Pons (tissue), 1 donor: ENCODE results near the gene MRPL52.
A peak's percentile ranks its signal among the peaks of the same experiment; 100 is the strongest.
"Not testable (repeated sequence)": the region's sequence is repeated elsewhere in the genome, so short reads cannot be mapped to it uniquely, and the experiment has no call there.

Source experiments
- DNase-seq: peaks from one replicate; pipeline ENCODE4 v3.0.0-alpha.2; 2016; ENCODE audit warnings: low spot score

The MRPL52 gene

DNA sequence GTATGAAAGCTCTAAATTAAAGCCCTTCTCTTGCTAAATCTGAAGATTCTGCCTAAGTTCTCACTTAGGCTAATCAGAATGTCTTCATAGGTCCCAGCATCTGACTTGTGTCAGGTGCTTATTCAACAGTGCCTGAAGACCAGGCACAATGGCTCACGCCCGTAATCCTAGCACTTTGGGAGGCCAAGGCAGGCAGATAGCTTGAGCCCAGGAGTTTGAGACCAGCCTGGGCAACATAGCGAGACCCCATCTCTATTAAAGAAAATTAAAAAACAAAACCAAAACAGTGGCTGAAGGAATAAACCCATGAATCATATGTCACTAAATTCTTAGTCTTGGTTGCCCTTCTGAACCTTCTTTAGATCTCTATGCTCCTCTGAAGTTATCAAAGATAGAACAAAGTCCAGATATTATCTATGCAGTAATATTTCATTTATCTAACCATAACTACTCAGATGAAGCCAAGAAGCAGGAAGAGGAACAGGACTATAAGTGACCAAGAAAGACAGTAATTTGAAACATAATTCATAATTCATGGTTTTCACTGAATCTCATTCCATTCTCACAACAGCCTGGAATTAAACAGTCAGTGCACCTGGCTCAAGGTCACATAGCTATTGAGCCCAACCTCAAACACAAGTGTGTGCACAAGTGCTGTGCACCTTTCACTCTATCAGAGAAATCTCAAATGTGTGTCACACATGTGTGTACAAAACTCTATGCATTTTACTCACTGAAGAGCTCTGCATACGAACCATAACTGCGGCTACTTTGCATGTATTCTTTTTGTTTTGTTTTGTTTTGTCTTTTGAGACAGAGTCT, 21.1 kb upstream of the MRPL52 start:
- DNase-seq = no peak

DNA sequence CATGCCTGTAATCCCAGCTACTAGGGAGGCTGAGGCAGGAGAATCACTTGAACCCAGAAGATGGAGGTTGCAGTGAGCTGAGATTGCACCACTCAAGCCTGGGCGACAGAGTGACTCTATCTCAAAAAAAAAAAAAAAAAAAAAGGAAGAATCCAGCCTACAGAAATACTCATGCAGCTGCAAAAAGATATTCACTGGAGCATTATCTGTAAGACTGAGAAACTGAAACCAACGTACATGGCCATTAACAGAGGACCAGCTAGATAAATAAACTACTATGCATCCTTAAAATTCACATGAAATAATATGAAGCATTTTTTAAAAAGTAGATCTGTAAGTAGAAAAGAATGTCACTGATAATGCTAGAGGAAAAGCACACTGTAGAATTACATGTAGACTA, 18.0 kb upstream of the MRPL52 start:
- DNase-seq = no peak

DNA sequence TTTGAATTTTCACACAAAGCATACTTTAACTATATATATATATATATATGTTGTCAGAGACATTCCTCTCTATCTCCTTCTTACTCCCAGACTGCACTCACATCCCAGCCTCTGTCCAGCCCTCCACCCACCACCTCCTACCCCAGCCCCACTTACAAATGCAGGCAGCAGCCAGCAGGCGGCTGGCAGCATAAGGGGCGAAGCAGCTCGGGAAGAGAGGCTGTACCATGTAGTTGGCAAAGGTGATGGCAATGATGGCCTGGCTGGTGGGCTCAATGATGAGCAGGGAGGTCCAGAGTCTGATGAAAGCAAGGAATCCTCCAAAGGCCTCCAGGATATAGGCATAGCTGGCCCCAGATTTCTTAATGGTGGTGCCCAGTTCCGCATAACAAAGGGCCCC, 16.9 kb upstream of the MRPL52 start:
- no peak for DNase-seq

GRCh38 chr14:22813145-22813544, 16.5 kb upstream of the MRPL52 start:
- no peak for DNase-seq

DNA sequence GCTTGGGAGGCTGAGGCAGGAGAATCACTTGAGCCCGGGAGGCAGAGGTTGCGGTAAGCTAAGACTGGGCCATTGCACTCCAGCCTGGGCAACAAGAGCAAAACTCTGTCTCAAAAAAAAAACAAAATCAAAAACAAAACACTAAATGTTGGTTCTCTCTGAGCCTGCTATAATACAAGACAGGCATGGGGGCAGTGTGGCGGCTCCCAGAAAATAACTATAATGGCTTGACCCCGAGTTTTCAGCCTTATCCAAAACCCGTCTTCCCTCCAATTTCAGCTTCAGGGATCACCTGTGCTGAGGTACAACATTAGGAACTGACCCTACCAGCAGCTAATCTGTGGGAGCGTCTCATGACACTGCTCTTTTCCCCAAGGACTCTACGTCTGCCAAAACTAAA, 15.3 kb upstream of the MRPL52 start:
- DNase-seq = no peak

- DNase-seq = no peak
Observed at GRCh38 chr14:22814941-22815713, 14.6 kb upstream of the MRPL52 start, which contains the start of gene SLC7A7. SLC7A7 (minus strand) TSS chr14:22815435; CDS start chr14:22813398, 2,037 bp downstream.

DNA sequence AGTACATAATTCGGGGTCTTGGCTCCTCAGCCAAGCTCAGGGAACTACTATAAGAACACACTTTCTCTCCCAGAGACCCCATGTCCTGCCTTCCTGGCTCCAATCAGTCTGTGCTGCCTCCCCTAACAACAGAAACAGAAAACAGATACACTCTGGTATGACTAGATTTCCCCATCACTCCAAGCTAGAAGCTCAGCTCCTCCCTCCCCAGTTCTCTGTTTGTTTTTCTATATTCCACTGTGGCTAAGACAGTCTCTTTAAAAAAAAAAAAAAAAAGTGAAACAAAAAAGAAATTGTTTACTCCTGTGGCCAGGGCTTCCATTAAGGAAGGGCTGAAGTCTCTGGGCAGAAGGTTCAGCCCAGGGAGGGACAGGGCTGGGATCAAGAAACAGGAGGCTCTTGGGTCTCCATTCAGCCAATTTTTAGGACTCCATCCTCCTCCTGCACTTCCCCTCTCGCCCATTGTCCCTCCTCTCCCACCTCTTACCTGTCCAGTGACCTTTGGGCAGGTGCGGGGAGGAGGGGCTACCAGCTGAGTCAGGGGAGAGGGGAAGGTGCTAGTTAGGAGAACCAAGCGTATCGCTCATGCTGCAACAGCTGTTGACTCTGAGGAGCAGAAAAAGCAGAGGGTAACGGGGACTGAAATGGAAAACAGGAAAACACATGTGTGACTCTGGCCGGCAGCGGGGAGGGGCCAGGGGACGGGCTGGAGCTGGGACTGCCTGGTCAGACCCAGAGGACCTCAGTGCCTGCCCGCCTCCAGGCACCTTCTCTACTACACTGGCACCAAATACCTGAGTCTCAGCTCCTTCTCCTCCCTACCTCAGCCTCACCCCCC, 10.3 kb upstream of the MRPL52 start:
- no peak for DNase-seq

DNA sequence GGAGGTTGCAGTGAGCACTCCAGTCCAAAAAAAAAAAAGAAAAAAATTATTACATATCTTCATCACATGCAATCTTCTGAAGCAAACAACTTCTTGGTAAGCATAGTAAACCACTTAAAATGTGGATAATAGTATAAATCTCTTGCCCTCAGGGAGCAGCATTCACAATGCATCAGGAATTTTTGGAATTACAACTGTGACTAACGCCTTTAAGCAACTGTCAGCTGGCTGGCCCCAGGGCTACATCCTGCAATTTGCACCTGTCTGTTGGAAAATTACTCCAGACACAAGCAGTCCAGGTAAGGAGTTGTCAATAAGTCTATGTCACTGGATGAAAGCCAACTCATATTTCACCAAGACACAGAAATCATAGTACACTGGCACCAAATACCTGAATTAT, 9.0 kb upstream of the MRPL52 start:
- DNase-seq = no peak

DNA sequence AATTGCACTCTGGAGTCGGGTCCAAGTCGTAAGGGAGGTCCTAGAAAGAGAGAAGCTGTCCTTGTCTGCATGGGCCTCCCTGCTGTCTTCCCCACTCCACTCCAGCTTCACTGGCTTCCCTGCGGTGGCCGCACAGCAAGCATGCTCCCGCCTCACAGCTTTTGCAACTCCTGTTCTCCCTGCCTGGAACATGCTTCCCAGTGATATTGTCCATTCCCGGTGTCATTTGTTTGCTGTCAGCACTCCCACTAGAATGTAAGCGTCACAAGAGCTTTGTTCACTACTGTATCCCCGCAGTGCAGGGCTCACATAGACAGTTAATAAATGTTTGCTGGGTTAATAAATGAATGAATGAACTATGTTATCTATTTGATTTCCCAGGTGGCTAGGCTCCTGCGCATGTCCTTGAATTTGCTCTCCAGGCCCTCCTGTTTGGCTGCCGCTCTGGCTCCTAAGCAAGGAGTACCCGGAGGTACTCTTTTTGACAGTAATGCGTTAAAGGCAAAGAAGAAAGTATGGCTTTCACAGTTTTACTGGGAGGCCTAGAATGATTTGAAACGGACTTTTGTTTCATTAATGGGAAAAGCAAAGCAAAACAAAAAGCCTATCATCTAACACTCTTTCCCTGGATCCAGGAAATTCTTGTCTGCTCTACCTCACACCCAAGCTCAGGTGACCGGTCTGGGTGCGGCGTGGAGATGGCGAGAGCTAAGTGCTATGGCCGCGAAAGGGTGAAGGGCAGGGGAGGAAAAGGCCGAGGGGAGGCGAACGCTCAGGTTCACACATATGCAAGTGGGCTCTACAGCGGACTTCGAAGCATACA, 8.3 kb upstream of the MRPL52 start:
- DNase-seq = no peak

DNA sequence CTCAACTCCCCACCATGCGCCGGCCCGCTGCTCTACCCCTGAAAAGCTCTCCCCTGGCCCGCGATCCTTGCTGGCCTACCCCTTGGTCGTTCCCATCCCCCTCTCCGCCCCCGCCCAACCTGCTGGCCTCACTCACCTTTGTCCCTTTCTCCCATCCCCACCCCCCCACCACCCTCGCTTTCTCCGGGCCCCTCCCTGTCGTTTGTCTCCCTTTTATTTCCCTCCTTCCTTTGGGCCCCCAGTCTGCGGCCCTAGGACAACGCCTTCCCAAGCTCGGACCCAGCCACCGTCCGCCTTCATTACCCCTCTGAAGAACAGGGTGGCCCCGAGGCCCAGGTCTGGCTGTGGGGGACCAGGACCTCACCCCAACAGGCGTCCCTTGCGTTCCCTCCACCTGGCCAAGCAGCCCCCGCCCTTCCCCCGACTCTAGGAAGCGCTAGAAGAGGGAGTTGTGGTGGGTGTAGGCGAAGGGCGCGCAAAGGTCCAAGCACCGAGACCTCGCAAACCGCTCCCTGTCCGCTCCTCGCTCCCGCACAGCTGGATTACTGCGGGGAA, 7.6 kb upstream of the MRPL52 start:
- no peak for DNase-seq

GRCh38 chr14:22822571-22823098, 7.1 kb upstream of the MRPL52 start:
- DNase-seq = peak; percentile 75

- DNase-seq = no peak
Observed at GRCh38 chr14:22824711-22825359, 4.9 kb upstream of the MRPL52 start.

DNA sequence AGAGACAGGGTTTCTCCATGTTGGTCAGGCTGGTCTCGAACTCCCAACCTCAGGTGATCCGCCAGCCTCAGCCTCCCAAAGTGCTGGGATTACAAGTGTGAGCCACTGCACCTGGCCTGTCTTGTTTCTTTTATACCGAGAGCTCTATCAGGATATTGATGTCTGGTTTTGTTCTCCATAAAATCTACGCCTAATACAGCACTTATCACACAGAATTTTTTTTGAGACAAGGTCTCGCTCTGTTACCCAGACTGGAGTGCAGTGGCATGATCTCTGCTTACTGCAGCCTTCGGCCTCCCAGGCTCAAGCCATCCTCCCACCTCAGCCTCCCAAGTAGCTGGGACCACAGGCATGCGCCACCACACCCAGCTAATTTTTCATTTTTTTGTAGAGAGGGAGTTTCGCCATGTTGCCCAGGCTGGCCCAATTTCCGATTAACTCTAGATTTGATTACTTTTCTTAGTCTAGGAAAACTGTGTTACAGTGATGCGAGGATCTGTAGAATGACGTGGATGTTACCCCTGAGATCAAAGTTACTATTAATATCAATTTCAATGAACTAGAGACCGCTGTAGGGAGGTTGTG, 519 bp upstream of the MRPL52 start:
- DNase-seq = not testable (repeated sequence)

DNA sequence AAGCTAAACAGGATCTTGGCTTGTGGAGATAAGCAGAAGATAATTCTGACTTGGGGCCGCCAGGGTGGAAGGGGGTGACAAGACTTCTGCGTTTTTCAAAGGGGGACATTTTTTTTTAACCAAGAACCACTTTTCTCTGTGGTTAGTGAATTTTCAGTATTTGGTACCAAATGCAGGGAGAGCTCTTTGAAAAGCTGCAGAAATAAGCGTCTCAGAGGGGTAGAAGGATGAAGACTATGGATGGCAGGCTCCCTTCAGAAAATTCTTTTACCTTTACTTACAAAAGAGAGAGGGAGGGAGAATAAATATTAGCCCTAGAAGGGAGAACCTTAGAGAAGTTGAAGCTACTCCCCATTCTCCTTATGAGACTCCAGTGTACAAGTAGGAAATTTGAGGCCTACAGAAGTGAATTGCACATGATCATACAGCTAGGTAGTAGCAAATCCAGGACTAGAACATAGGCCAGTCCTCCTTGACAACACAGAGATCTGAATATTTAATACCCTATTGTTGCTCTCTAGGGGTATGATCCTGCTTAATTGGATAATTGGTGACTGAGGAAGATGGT, 840 bp downstream of the MRPL52 start:
- DNase-seq = no peak

DNA sequence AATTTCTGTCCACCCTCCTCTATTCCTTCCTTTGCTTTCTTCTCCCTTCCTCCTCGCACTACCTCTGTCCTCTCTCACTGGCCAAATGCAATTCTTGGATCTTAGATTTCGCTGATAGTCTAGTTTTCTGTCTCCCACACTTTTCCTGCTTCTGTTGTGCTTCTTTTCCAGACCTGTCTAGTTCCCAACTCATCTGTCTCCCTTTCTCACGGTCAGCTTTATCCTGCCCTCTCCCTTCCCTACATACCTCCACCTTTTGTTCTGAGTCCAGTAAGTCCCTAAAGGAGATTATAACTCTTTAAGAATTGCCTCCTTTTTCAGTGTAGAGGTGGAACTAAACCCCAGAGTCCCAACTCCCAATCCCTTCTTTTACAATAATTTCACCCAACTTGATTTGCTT, 5.8 kb downstream of the MRPL52 start:
- DNase-seq = no peak

DNA sequence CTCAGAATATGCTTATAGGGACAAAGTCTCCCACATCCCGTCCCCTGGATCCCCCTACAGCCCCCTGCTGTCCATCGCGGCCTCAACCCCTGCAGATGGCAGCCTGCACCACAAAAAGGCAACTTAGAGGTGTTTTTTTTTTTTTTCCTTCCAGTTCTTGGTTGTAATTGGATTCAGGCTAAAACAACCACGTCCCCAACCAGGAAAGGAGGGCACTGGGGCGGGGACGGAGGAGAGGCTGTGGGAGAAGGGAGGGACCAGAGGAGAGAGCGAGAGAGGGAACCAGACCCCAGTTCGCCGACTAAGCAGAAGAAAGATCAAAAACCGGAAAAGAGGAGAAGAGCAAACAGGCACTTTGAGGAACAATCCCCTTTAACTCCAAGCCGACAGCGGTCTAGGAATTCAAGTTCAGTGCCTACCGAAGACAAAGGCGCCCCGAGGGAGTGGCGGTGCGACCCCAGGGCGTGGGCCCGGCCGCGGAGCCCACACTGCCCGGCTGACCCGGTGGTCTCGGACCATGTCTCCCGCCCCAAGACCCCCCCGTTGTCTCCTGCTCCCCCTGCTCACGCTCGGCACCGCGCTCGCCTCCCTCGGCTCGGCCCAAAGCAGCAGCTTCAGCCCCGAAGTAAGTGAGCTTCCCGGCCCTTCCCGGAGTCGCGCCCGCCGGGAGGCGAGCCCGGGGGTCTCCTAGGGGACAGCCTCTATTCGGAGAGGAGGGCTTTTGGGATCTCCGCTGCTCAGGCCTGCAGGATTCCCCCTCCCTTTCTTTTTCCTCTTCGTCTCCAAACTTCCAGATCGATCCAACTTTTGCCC, 6.8 kb downstream of the MRPL52 start, which contains the start of gene MMP14:
Gene MMP14, plus strand, starts transcription at position 285 of the 813 bp plus-strand sequence. Its CDS starts 233 bp downstream, at position 518.
- no peak for DNase-seq

GRCh38 chr14:22837114-22837749, 7.5 kb downstream of the MRPL52 start:
- no peak for DNase-seq
